SHP77 treated with DMSO at 0.1 percent for 48 hours (cell line): ENCODE measurements around the gene NPL.

Source experiments
- DNase-seq: peaks from one replicate; lab custom pipeline; 2025; lab: John Stamatoyannopoulos, UW

NPL gene, protein sequence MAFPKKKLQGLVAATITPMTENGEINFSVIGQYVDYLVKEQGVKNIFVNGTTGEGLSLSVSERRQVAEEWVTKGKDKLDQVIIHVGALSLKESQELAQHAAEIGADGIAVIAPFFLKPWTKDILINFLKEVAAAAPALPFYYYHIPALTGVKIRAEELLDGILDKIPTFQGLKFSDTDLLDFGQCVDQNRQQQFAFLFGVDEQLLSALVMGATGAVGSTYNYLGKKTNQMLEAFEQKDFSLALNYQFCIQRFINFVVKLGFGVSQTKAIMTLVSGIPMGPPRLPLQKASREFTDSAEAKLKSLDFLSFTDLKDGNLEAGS

DNA sequence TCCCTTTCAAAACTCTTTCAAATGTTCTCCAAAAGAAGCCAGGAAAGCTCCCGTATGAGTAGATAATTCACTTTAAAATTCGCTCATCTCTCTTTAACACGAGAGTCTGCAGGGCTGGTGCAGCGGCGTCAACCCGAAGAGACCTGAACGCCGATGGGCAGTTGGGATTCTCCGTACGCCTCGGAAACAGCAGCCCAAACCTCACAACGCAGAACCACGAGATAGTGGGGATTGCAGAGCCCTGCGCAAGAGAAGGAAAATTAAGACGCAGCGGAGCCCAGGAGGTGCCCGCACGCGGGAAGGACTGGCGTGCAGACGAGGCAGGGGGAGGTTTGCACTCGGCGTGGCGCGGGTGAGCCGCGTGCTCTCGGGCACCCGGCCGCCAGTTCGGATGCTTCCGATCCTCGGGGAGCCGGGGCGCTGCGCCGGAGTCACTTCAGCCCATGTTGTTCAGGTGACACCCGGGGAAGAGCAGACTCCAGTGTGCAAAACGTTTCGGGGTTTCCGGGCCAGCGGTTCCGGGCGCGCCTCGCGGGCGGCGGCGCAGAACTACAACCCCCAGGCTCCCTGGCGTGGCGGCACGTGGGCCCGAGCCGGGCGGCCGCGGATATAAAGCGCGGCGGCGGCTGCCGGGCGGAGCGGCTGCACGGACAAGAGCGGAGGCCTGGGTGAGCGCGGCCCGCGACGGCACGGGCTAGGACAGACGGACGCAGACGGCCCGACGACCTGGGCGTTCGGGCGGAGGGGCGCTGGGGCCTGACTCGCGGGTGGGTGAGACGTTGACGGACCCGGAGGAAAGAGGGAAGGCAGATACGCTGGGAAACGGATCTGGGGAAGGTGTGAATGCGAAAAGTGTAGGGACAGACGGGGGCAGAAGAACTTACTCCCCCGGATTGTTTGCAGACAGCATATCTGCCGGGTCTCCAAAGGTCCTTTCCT, at the start of gene NPL:
TSS of gene NPL (plus strand) at position 636 of the 939 bp plus-strand sequence. CDS start 4,599 bp downstream, outside the sequence.
- peak; percentile 38 for DNase-seq

DNA sequence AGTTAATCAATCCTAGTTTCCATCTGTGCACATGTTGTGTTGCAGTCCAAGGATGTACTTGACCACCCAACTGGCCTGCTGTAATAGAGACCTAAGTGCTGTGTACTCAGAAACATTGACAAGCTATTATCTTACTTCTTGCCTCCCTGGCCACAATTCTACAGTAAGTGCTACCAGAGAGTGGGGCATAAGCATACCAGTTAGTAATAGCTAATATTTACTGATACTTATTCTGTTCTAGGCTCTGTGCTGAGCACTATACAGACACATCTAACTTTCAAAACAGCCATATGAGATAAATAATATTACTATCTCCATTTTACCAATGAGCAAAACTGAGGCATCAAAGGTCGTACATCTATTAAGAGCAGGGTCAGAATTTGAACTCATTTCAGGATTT, 49.5 kb upstream of the NPL start:
- no peak for DNase-seq

DNA sequence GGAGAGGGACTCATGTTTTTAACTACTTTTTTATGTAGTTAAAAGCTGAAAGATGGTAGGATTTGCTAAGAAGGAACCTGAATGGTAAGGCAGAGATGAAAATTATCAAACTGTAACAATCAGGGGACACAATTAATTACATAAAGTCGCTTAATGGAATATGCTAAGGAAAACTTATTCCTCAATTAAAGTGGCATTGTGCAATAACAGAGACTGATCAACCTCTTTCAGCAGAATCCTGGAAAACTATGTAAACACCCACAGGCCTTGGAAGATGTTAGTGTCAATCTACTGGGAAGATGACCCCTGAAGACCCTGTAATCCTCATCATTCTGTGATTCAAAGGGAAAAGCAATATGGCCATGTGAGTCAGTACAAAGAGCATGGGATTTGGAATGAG, 46.8 kb upstream of the NPL start:
- no peak for DNase-seq

DNA sequence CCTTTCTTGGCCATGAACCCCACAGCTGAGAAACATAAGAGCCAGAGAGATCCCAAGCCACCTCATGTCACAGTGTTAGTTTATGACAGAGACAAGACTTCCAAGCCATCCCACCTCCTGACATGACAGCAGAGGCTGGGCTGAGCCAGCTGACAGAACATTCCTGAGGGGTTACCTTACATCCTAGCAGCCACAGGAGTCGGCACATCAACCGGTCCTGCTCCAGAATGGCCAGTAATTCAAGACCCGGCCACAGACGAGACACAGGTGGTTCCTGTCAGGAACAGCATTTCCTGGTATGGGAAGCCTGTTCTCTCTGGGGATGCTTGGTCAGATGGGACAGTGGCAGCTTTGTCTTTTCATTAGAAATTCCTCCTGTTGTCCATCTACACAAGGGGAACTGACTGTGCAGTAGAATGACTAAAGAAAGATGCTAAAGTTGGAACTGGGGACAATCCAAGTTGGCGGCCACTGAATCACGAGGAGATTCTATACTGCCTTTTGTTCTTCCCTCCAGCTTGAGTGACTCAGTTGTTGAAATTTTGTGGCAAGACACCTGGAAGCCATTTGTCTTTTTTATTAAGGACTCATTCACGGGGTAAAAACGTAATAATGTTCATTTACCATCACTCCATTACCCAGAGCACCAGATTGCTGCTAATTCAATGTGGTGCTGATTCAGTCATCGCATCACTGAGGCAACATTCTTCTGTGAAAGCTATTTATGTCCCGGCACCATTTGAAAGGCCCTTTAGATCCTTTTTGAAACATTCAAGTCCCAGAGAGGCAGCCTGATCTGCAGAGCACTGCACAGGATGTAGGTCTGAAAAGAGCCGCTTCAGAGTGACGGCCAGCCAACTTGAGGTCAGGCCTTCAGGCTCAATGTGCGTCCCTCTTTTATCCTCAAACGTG, 37.2 kb upstream of the NPL start:
- no peak for DNase-seq

DNA sequence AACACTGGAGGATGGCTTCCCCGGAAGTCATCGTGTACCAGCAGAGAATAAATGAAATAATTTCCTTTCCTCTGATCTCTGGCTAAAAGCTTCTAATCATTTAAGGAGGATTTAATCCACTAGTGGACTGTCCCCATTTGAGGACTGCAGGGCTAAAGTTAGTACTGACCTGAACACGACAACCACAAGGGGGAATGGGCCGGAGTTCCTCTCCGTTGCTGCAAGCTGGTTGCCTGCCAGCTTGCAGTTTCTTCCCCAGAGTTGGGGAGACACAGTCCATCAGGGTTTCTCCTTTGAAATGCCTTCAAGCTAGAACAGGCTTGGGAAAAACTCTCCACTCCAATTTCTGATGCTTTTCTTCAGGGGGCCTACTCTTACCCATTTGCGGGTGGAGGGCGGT, 35.5 kb upstream of the NPL start:
- no peak for DNase-seq

DNA sequence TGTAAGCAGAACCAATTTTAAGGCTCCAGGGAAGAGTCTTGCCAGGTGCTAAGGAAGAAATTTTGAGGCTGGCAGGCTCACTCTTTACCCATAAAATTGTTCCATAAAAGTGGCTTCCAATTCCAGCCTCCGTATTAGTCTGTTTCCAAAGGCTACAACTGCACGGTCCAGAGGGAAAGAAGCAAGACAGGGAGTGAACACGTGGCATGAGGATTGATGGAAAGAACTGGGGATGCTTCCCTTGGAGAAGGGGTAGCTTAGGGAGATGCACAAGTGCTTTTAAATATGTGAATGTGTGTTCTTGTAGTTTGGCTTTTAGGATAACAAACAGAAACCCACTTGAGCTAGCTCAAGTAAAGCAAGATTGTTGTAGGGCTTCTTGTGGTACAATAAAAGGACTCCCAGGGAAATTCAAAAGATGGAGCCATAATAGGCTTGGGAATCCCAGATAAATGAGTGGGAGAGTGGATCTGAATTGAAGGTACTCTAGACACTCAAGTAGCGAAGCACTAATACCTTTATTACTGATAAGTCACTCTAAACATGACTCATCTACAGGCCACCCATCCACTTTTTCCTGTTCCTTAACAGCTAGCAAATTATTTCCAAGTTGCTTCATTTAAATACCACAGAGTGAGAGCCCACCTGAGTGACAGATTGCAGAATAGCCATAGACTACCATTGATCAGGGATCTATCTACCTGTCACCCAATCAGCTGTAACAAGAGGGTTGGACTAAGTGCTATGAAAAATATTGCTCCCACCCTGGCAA, 34.8 kb upstream of the NPL start:
- no peak for DNase-seq

DNA sequence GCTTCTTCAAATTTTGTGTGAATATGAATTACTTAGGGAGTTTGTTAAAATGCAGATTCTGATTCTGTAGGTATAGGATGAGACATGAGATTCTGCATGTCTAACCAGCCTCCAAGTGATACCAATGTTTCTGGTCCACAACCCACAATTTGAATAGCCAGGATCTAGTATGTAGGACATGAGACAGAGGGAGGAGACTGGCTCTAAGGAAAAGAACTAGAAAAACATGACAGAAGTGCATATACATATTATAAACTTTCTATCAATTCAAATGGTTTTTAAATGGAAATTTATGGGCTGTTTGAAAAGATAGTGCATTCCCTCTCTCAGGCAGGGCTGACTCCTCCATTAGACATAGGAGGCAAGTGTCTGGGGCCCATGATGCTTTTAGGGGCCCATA, 33.9 kb upstream of the NPL start:
- DNase-seq = no peak

DNA sequence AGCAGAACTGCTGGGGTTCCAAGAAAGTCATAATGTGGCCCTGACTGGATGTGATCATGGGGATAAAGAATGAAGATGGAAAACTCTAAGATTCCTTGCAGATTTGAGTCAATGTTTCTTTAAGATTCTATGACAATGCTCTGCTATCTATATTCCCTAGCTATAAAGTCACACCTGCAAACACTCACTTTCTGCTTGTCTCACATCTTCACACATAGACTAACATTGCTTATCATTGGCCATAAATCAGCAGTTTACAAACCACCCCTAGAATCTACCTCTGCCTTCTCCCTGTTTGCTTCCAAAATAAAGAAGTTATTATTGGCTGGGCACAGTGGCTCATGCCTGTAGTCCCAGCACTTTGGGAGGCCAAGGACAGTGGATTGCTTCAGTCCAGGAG, 33.1 kb upstream of the NPL start:
- DNase-seq = no peak

DNA sequence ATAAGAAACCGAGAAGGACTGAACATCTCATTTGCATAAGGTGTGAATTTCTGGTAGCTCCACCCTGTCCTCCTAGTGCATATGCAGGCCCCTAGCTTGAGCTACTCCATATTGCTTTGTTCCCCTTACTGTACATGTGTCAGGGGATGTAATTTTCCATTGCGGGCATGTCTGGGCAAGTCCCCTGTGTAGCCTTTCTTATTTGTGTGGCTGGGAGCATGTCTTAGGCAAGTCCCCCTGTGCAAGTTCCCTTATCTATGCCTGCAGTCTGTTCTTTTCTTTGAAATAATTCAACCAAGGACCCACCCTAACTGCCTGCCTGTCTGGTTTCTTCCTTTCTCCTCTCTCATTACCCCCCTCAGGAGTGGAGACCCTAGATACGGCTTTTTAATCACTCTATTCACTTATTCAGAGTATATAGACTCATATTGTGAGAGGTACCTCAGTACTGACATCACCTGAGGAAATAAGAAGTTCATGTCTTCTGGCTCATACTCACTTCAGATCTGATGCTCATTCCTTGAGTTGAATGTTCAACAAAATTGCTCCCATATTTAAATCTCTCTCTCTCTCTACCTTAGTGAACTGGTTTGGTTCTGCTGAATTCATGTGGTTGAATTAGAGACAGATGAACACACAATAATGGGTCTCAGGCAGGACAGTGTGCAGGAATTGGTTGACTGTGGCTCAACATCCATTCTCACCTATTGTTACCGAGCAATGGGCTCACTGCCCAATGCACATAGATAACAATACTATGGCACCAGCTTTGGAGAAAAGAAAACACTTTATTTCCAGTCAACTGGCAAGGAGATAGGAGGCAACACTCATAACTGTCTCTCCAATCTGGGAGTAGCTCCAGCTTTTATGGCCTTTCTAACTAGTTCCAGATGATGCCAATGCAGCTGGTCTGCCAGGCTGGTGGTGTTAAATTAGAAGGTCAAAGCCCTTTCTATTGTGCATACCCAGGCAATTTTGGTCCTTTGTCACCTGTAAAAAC, 27.9 kb upstream of the NPL start:
- DNase-seq = no peak

DNA sequence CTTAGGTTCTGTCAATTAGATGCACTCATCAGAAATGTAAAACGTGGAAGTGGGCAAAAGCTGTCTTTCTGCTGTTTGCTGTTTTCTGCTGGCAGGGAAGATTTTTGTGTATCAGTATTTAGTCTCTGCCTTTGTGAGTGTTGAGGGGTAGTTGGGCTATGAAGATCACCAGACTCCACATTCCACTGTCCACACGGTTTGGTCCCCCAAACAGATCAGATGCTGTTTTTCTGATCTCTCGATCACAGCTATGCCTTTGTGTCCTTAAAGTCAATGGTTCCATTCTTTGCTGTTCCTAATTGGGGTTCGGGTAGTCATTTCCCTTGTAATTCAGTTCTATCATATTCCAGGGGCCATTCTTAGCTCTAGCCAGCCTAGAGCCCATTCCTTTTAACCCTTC, 27.0 kb upstream of the NPL start:
- no peak for DNase-seq

DNA sequence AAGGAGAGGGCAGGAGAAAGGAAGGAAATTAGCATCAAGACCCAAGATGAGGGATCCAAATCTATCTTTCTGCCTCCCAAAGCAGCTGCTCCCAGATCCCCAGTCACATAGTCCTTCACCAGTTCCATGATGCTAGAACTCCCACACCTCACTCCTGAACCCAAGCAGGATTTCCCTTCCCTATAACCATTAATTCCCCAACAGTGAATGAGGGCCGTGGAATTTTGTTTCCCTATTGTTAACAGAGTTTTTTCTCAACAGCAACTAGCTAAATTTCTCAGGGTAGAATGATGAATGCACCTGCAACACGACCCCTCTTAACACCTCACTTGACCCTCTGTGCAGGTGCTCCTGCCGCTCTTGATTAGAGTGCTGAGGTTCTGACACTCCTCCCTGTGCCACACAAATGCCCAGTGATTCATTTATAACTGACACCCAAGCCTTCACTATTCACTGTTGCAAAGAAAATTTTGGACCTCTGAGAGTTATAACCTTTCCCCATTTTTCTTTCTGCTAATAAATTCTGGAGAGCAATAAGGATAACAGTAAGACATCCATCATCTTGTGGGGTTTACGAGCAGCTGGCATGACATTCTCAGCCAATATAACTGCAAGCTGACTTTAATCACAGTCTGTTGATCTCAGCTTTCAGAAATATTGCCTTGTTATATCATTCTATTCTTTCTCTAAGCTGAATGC, 25.4 kb upstream of the NPL start:
- no peak for DNase-seq

DNA sequence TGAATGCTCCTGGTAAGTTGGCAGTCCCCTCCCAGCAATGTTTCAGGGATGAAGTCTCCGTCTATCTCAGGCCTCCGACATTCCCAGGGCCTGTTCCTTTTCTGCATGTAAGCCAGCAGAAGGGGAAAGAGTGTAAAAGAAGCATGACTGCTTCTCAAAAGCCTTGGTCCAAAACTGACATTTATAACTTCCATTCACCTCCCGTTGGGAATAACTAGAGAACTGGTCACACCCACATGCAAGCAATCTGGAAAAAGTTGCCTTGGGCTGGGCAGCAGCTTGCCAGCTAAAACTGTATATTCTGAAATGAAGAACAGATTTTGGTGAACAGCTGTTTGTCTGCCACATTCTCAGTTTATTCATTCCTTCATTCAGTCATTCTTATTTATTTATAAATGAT, 24.2 kb upstream of the NPL start:
- no peak for DNase-seq

DNA sequence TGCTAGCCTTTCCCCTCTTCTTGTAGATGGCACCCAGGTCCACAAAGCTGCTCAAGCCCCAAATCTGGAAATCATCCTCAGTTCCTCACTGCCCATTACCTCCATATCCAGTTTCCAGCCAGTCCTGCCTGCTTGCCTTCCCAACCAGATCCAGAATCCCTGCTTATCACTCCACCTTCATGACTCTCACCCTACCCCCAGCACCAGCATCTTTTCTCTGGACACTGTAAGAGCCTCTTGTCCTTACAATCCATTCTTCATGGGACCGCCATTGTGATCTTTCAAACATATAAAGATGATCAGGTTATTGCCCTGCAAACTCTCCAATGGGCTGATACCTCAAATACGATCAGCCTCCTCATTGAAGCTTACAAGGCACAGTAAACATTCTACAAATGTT, 23.5 kb upstream of the NPL start:
- DNase-seq = no peak

DNA sequence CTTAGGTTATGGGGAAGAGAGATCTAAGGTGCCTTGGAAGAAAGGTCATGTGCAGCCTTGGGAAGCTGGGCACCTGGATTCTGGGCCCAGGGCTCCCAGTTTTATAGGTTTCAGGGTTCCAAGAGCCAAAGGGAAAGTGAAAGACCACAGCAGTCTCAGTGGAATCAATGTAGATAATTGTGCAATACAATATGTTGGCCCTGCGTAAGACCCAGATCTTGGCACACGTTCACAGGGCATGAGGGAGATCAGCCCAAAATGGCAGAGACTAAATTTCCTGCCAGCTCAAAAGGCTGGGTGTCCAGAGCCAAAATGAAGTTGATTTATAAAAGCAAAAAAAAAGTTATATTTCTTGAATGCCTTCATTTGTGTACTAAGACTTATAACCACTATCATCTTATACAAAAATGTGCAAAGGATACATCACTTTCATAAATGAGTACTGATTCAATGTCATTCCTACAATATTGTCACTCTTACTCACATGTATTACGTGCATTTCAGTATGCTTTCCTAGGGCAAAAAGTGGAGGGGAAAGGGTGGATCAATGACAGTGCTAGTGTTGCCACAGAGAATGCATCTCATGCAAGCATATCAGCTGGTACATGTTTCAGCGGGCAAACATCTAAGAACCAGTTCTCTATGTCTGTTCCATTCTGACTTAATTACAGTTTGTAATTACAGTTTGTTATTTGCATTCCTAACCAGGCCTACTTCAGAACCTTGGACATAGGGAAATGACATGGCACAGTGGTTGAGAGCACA, 22.5 kb upstream of the NPL start:
- DNase-seq = no peak

DNA sequence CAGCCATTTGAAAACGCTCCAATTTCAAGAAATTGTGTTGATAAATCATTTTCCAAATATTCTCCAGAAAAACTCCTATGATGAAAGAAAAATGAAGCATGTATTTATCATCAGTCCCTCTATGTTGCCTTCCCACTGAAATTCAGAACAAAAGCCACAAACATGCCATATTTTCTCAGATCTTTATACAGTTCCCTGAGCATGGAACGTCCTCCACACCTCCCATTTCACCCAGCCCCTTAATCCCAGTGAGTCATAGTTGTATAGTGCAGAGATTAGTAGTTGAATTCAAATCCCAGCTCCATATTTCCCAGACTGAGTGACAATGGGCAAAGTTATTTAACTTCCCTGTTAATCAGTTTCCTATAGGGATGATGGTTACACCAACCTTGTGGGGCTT, 20.6 kb upstream of the NPL start:
- no peak for DNase-seq

DNA sequence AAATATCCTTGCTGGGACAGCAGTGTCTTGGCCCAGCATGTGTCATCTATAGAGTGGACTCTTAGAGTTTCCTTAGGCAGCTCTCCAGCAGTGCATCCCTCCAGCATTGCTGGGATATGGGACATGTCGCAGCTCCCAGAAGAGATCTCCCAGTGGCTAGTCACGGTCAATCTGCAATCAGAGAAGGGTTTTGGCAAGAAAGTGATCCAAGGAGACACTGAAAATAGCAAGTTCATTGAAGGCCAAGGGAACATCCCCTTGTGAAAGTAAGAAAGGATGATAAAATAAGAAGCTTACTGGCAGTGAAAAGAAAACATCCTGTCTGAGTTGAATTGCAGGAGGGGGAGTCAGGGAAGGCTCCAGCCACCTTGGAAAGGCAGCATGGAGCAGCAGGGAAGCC, 19.3 kb upstream of the NPL start:
- no peak for DNase-seq

DNA sequence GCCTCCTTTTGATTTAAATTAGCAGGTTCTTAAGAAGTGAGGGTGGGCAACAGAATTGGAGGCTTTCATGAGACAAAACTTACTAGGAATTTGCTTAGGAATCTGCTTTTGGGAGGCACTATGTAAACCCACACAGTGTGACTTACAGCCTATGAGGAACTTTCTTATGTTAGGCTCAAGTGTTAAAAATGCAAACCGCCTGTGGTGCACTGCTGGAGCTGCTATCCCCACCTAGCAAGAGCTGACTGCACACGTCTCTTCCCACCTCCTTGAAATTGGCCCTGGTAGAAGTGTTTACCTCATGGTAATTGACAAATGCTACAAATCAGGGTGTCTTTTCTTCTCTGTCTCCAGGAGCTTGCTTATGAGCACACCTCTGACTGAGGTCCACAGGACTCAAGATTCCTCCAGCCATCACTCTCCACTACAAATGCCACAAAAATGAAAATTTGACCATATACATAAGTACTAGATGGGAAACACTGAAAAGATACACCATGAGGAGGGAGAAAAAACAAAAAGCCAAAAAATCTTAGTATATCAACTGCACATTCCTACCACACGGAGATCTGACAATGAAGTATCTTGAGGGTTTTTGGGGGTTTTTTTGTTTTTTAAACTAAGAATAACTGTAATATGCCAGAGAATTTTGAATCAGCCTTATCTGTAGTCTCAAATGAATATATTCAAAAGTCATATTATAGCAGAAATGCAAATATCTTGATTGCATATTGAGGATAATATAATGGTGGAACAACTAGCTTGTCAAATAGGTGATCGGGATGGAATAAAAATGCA, 18.2 kb upstream of the NPL start:
- DNase-seq = no peak

DNA sequence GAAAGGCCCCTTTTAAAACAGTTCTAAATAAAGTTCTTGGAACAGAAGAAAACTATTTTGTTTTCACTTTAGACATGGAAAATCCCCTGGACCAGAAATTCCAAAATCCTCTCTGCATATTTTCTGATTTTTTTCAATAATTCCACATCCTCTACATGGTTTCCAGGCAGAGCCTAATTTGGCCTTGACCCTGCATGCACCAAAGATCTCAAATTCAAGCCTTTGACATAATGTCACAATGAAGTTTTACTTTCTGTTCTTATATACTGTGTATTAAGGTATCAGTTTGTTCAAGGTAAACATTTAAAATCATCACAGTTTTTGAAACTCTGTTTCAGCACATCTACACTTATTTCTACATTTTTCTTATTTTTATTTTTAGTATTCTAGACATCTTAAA, 12.2 kb upstream of the NPL start:
- no peak for DNase-seq
